ENCODE measurements around the gene LDLRAD1.

LDLRAD1 gene

DNA sequence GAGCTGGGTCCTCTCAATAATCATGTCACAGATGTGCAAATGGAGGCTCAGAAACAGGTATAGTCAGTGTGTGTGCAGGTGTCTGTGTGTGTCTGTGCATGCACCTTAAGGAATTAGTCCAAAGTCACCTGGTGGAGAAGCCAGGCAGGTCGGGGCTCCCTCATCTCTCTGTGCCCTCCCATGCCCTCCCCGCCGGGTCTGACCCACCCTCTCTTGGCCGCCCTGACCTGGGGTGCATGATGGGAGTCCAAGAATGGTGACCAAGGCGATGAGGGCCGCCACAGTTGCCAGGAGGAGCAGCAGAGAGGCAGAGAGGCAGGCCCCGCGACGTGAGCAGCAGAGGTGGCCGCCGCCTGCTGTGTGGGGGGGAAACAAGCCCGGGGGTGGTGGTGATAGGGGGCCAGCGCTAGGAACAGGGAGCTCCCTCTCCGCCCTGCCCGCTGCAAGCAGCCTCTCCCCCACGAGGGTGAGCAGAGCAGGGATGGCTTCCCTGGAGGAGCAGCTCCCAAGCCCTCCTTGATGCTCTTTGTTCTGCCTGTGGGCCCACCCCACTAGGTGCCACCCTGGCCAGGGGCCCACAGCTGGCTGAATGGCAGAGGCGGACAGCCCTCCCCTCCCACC is 3.9 kb downstream of the LDLRAD1 start:
- H3K27ac ChIP-seq = no peak overlapping the region
- TF ChIP-seq, protein P1, sequence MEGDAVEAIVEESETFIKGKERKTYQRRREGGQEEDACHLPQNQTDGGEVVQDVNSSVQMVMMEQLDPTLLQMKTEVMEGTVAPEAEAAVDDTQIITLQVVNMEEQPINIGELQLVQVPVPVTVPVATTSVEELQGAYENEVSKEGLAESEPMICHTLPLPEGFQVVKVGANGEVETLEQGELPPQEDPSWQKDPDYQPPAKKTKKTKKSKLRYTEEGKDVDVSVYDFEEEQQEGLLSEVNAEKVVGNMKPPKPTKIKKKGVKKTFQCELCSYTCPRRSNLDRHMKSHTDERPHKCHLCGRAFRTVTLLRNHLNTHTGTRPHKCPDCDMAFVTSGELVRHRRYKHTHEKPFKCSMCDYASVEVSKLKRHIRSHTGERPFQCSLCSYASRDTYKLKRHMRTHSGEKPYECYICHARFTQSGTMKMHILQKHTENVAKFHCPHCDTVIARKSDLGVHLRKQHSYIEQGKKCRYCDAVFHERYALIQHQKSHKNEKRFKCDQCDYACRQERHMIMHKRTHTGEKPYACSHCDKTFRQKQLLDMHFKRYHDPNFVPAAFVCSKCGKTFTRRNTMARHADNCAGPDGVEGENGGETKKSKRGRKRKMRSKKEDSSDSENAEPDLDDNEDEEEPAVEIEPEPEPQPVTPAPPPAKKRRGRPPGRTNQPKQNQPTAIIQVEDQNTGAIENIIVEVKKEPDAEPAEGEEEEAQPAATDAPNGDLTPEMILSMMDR (conservative IDR thresholded peaks at IDR 0.05) = no peak
- no peak for TF ChIP-seq ZFX (IDR thresholded peaks at IDR 0.05)

DNA sequence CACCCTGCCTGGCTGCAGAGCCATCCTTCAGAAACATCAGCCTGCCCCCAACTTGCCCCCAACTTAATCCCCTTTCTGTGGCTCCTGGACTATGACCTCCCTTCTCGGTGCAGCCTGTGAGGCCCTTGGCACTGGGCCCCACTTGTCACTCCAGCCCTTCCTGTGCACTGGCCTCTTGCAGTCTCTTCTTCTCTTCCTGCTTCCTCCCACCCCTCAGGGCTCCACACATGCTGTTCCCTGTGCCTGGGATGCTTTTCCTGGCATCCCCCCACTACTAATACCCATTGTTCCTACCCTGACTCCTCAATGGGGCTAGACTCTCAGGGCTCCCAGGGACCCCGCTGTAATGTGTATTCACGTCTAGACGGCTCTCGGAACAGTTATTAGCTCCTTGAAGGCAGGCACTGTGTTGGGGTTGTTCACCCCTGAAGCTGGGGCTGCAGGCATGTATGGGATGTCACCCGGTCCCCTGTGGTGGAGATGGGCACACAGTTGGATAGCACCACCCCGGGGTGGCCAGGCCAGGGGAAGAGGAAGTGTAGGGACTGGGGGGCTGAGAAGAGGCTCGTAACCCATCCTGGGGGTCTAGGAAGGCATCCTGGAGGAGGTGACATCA is 4.5 kb downstream of the LDLRAD1 start:
- H3K27ac ChIP-seq = no peak overlapping the region
- no peak for TF ChIP-seq ZFX (IDR thresholded peaks at IDR 0.05)
- TF ChIP-seq, protein P1 (conservative IDR thresholded peaks at IDR 0.05) = no peak

DNA sequence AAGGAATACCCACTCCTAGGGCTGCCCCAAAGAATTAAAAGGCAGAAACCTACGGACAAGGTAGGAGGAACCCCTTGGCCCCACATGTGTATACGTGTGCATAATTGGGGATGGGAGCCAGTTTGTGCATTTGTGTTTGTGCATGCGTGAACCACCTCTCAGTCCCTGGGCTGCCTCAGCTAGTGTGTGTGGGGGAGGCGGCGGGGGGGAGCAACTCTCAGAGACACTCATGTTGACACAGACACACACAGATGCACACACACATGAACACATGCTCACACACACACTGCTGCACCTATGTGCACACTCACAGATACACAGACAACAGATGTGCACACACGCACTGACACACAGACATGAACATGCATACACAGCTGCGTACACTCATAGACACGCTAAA is 5.1 kb downstream of the LDLRAD1 start:
- no peak overlapping the region for H3K27ac ChIP-seq
- TF ChIP-seq ZFX (IDR thresholded peaks at IDR 0.05) = no peak
- TF ChIP-seq, protein P1 (conservative IDR thresholded peaks at IDR 0.05) = no peak

DNA sequence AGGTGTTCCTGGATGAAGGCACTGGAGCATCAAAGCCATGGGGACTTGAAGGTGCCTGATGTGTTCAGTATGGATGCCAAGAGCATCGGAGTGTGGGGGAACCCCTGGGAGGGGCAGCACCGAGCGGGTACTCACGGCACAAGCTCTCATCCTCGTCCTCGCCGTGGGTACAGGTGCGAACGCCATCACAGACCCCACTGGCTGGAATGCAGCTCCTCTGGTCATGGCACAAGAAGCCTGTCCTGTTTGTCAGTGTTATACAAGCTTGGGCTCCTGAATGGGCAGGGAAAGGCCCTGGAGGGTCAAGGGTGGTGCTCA is 6.0 kb downstream of the LDLRAD1 start:
- no peak overlapping the region for H3K27ac ChIP-seq
- no peak for TF ChIP-seq ZFX (IDR thresholded peaks at IDR 0.05)
- TF ChIP-seq, protein P1 (conservative IDR thresholded peaks at IDR 0.05) = no peak

DNA sequence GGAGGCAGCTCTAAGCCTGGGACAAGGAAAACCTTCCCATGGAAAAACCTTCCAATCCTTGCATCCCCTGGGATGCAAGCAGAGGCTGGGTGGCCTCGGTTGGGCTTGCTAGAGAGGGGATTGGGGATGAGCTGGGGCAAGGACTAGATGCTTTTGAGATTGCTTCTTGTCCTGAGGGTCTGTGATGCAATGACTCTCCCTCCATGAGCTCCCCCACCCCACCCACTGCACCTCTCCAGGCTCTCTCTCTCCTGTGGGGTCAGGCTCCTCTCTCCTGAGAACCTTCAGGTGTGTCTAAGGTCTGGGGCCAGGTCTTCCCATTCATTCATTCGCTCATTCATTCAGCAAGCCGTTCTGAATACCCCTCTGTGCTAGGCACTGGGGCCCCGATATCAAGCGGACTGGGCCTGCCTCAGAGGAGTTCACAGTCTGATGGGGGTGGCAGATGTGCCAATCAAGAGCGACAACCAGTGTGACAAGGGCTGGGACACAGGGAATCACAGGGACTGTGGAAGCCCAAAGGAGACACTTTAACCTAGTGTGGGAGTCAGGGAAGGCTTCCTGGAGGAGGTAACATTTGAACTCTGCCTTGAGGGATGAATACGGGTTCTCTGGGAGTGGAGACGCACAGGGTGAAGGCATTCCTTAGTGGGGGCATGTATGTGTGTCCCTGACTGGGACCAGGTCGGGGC is 6.5 kb downstream of the LDLRAD1 start:
- TF ChIP-seq, protein P1 (conservative IDR thresholded peaks at IDR 0.05) = no peak
- no peak for TF ChIP-seq ZFX (IDR thresholded peaks at IDR 0.05)
- H3K27ac ChIP-seq = no peak overlapping the region

DNA sequence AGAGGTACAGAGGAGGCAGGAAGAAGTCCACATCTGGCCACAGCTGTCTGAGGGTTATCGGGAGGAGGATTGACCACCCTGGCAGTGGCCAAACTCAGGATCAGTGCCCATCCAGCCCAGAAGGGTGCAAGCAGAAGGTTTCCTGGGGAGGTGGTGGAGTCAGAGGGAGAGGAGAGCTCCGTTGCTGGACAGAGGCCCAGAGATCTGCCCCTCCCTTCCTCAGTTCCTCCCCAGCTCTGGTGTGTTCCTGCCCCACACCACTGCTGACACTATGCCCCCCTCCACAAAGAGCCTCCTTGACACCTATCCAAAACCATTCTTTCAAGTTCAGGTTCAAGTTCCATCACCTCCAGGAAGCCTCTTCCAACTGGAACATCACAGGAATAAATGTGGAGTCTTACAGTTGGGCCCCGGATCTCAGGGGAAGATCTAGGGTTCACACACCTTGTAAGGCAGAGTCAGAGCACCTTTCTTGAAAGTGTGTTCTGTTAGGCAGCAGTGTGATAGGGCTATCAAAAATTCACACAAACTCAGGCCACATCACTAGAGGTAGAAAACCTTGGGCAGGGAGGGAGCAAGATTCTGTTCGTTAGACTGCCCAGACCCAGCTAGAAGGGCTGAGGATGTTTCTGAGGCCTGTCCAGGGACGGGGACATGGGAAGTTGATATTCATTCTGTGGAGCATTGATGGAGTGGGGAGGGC is 7.4 kb downstream of the LDLRAD1 start:
- TF ChIP-seq, protein P1 (conservative IDR thresholded peaks at IDR 0.05) = no peak
- no peak for TF ChIP-seq ZFX (IDR thresholded peaks at IDR 0.05)
- no peak overlapping the region for H3K27ac ChIP-seq

DNA sequence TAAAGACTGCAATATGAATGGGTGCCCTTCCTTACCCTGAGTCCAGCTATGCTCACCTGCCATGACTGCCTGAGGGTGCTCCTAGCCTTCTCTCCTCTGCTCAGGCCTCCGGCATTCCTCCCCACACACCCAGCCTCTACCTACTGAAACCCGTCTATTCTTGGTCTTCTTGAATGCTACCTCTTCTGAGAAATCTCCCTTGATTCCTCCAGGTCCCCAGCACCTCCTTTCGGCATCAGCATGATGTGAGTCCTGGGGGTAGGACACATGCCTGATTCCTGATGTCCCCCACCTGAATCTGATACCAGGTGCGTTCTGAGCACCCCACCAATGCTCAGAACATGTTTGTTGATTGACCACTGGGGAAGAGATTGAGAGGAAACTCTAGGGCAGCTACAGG is 8.6 kb downstream of the LDLRAD1 start:
- TF ChIP-seq, protein P1 (conservative IDR thresholded peaks at IDR 0.05) = no peak
- TF ChIP-seq ZFX (IDR thresholded peaks at IDR 0.05) = no peak
- no peak overlapping the region for H3K27ac ChIP-seq

All from C4-2B (cell line).